ENCODE measurements around the gene AXIN1. TPM values are rescaled to one million over a fixed set of nuclear protein-coding genes. Genes with fewer than 3 reads are reported as not detected.

AXIN1 gene
- total and polyA plus RNA-seq, 2 donors (not counting 3 experiments of a cell fraction or from before 2014, with no cell fraction given): 8.3 to 21.9 TPM

- peak; percentile 26 for DNase-seq (ENCODE audit: low read depth, low spot score)
- ChIA-PET CTCF (interaction anchor here (1.2 to 2.2 kb wide), 4 partner anchors 10 to 113 kb away, joined by 3 to 8 read pairs (median 6); no protein-coding TSS in a partner anchor), POLR2A (interaction anchor here (0.7 kb wide), 2 partner anchors 16 to 30 kb away, joined by 4 to 10 read pairs; partner anchors contain the start of gene AXIN1)
- H2AFZ ChIP-seq (ENCODE audit: low read depth, low read length): peak within 1 kb of the TSS; percentile 81
- H3K36me3 ChIP-seq (ENCODE audit: control insufficient read depth in 2 of 2, extremely low read depth in 1 of 2, insufficient read depth in 2 of 2, low read length in 2 of 2): peaks cover 0 to 8% of the 10 kb centered on the region in 2 experiments
- FAIRE-seq: peak; percentile 60
- H3K79me2 ChIP-seq (ENCODE audit: control insufficient read depth, insufficient read depth, low read length): peaks cover 26% of the 10 kb centered on the region
- no peaks in the 10 kb centered on the region for H3K9me1 ChIP-seq (replicated peaks; ENCODE audit: control insufficient read depth, extremely low read depth, insufficient read depth, low read length)
- H3K9me3 ChIP-seq (replicated peaks; ENCODE audit: control insufficient read depth, insufficient read depth, low read length): no peaks in the 10 kb centered on the region
- H3K4me1 ChIP-seq (ENCODE audit: control insufficient read depth, extremely low read depth, insufficient read depth, low read length): peaks cover 20% of the 10 kb centered on the region
- H3K4me3 ChIP-seq (replicated peaks in 1 of 3; ENCODE audit: insufficient read depth in 1 of 3, low read depth in 1 of 3, low read length in 3 of 3): peak within 1 kb of the TSS; percentile 67 to 93 (median 83)
- H3K27ac ChIP-seq (ENCODE audit: insufficient read depth, low read depth, low read length): no peak within 1 kb of the TSS
- dilution Hi-C loops (cut with MboI; ENCODE audit: extremely low pct_ligation_motif_present, low sequenced_read_pairs) (no loop called here), intact Hi-C loops (cut with micrococcal nuclease) (loop anchor here (1.0 kb wide), 1 partner anchor 12 kb away; the partner anchor contains the start of gene MRPL28)
- H4K20me1 ChIP-seq (replicated peaks; ENCODE audit: control insufficient read depth, extremely low read depth, insufficient read depth, low read length): no peaks in the 10 kb centered on the region
- H3K9ac ChIP-seq (replicated peaks; ENCODE audit: extremely low read depth, insufficient read depth, low read length): peak within 1 kb of the TSS; percentile 67
- H3K4me2 ChIP-seq (ENCODE audit: insufficient read depth, low read length): peak within 1 kb of the TSS; percentile 89
- TF ChIP-seq POLR2A (IDR thresholded peaks at IDR 0.05; ENCODE audit: low read depth, low read length) (no peak), GATA2 (IDR thresholded peaks at IDR 0.05; ENCODE audit: insufficient read depth, insufficient read length, low read depth, low read length) (no peak), CTCF (IDR thresholded peaks at IDR 0.05; ENCODE audit: extremely low read depth in 1 of 2, insufficient read depth in 1 of 2, low read depth in 1 of 2, low read length in 2 of 2) (no peak), POLR2AphosphoS5 (IDR thresholded peaks at IDR 0.05; ENCODE audit: insufficient read depth, low read depth, low read length) (no peak), MYC (IDR thresholded peaks at IDR 0.05; ENCODE audit: low read depth, low read length) (no peak), MAX (IDR thresholded peaks at IDR 0.05; ENCODE audit: insufficient read depth, insufficient read length) (no peak), FOS (IDR thresholded peaks at IDR 0.05; ENCODE audit: borderline replicate concordance, insufficient read depth, low read length) (no peak), EZH2 (IDR thresholded peaks at IDR 0.05; ENCODE audit: borderline replicate concordance, low read depth, low read length, severe bottlenecking) (no peak), JUN (IDR thresholded peaks at IDR 0.05; ENCODE audit: borderline replicate concordance, insufficient read depth, insufficient read length, low read depth) (no peak)
- BruUV-seq (replicated peaks): no TSS peak
- H3K27me3 ChIP-seq (ENCODE audit: control insufficient read depth in 2 of 2, insufficient read depth in 2 of 2, low read length in 2 of 2): no peaks in the 10 kb centered on the region
Observed at GRCh38 chr16:381789-382717, 29.5 kb upstream of the AXIN1 start, which contains the start of gene PGAP6. TSS of gene PGAP6 (minus strand) at chr16:381978. CDS start at chr16:381821, 157 bp downstream.

All from endothelial cell of umbilical vein (primary cell).